ENCODE measurements around the gene CPNE4. TPM values are rescaled to one million over a fixed set of nuclear protein-coding genes. Genes with fewer than 3 reads are reported as not detected.

CPNE4 gene
- total and polyA plus RNA-seq, 8 donors = 0.14 to 1.7 (median 0.66) TPM

GRCh38 chr3:131962982-131963381 is 71.8 kb downstream of the CPNE4 start:
- ATAC-seq (no peak), DNase-seq (peak in 1 of 6 donors; percentile 24), FAIRE-seq (no peak)
- intact Hi-C loops (cut with DNase I) = no loop called here
- no peaks in the 10 kb centered on the region for H3K9me3 ChIP-seq
- H3K36me3 ChIP-seq = no peaks in the 10 kb centered on the region
- no peak overlapping the region for H3K27ac ChIP-seq
- WGBS, 2 donors = 61 to 78% methylated on average over 5 of the region's 5 CpGs
- no peak for TF ChIP-seq CTCF (IDR thresholded peaks at IDR 0.05)
- H3K27me3 ChIP-seq = no peaks in the 10 kb centered on the region
- H3K4me3 ChIP-seq = no peak overlapping the region
- no peaks in the 10 kb centered on the region for H3K4me1 ChIP-seq

GRCh38 chr3:131960324-131960723 is 74.5 kb downstream of the CPNE4 start:
- Histone ChIP-seq H3K36me3 (no peaks in the 10 kb centered on the region), H3K9me3 (no peaks in the 10 kb centered on the region), H3K27me3 (no peaks in the 10 kb centered on the region), H3K4me3 (no peak overlapping the region), H3K27ac (no peak overlapping the region), H3K4me1 (no peaks in the 10 kb centered on the region)
- ATAC-seq (no peak), FAIRE-seq (no peak), DNase-seq (no peak)
- 0 to 72% methylated on average over 1 of the region's 1 CpG for WGBS, 2 donors
- no peak for TF ChIP-seq CTCF (IDR thresholded peaks at IDR 0.05)
- intact Hi-C loops (cut with DNase I) = no loop called here

- Histone ChIP-seq H3K4me1 (no peaks in the 10 kb centered on the region), H3K27me3 (no peaks in the 10 kb centered on the region), H3K9me3 (no peaks in the 10 kb centered on the region), H3K27ac (no peak overlapping the region), H3K4me3 (no peak overlapping the region), H3K36me3 (no peaks in the 10 kb centered on the region)
- no peak for DNase-seq
- intact Hi-C loops (cut with DNase I) = no loop called here
- FAIRE-seq = no peak
- WGBS, 2 donors = 14 to 36% methylated on average over 1 of the region's 1 CpG
- no peak for TF ChIP-seq CTCF (IDR thresholded peaks at IDR 0.05)
- no peak for ATAC-seq
Observed at GRCh38 chr3:131957980-131958379, 76.8 kb downstream of the CPNE4 start.

GRCh38 chr3:131957511-131957910 is 77.3 kb downstream of the CPNE4 start:
- FAIRE-seq (no peak), DNase-seq (no peak), ATAC-seq (no peak)
- 46 to 51% methylated on average over 5 of the region's 5 CpGs for WGBS, 2 donors
- no peak for TF ChIP-seq CTCF (IDR thresholded peaks at IDR 0.05)
- H3K9me3 ChIP-seq = no peaks in the 10 kb centered on the region
- intact Hi-C loops (cut with DNase I) = no loop called here
- H3K4me3 ChIP-seq = no peak overlapping the region
- H3K36me3 ChIP-seq = no peaks in the 10 kb centered on the region
- no peaks in the 10 kb centered on the region for H3K4me1 ChIP-seq
- H3K27me3 ChIP-seq = no peaks in the 10 kb centered on the region
- H3K27ac ChIP-seq = no peak overlapping the region

- H3K36me3 ChIP-seq = no peaks in the 10 kb centered on the region
- H3K27ac ChIP-seq = no peak overlapping the region
- no peak for TF ChIP-seq CTCF (IDR thresholded peaks at IDR 0.05)
- FAIRE-seq (no peak), ATAC-seq (no peak), DNase-seq (no peak)
- intact Hi-C loops (cut with DNase I) = no loop called here
- H3K27me3 ChIP-seq = no peaks in the 10 kb centered on the region
- H3K4me1 ChIP-seq = no peaks in the 10 kb centered on the region
- no peak overlapping the region for H3K4me3 ChIP-seq
- no peaks in the 10 kb centered on the region for H3K9me3 ChIP-seq
- 21 to 35% methylated on average over 1 of the region's 1 CpG for WGBS, 2 donors
Observed at GRCh38 chr3:131948806-131949205, 86.0 kb downstream of the CPNE4 start.
